ENCODE data around the gene PELI1.
"Not testable (repeated sequence)": the region's sequence is repeated elsewhere in the genome, so short reads cannot be mapped to it uniquely, and the experiment has no call there.

Gene PELI1

GRCh38 chr2:64079688-64080087 lies 64.5 kb downstream of the PELI1 start:
- not testable (repeated sequence) for DNase-seq

- DNase-seq: not testable (repeated sequence)
These were observed 67.4 kb downstream of the PELI1 start for GRCh38 chr2:64076828-64077227.

GRCh38 chr2:64074616-64075015 lies 69.6 kb downstream of the PELI1 start:
- not testable (repeated sequence) for DNase-seq

- no peak for DNase-seq
These were observed 76.9 kb downstream of the PELI1 start for GRCh38 chr2:64067326-64067725.

GRCh38 chr2:64065516-64065915 lies 78.7 kb downstream of the PELI1 start:
- DNase-seq: no peak

- no peak for DNase-seq
These were observed 80.3 kb downstream of the PELI1 start for GRCh38 chr2:64063924-64064331.

- DNase-seq: no peak
These were observed 80.8 kb downstream of the PELI1 start for GRCh38 chr2:64063454-64063853.

- DNase-seq: no peak
These were observed 81.4 kb downstream of the PELI1 start for GRCh38 chr2:64062840-64063239.

- no peak for DNase-seq
These were observed 85.0 kb downstream of the PELI1 start for GRCh38 chr2:64059270-64059669.

GRCh38 chr2:64056021-64056420 lies 88.2 kb downstream of the PELI1 start:
- no peak for DNase-seq

- DNase-seq: no peak
These were observed 89.9 kb downstream of the PELI1 start for GRCh38 chr2:64054161-64054915.

GRCh38 chr2:64052463-64053241 lies 91.6 kb downstream of the PELI1 start:
- peak; percentile 16 for DNase-seq

- peak; percentile 83 for DNase-seq
These were observed 94.5 kb downstream of the PELI1 start for GRCh38 chr2:64049633-64050220.

- DNase-seq: no peak
These were observed 98.3 kb downstream of the PELI1 start for GRCh38 chr2:64045938-64046337.
